Lung (tissue), 12 donors: Measurements from ENCODE around the gene EIF2D. TPM values are rescaled to one million over a fixed set of nuclear protein-coding genes. Genes with fewer than 3 reads are reported as not detected.
"Not testable (repeated sequence)": the region's sequence is repeated elsewhere in the genome, so short reads cannot be mapped to it uniquely, and the experiment has no call there.

Source experiments
- ATAC-seq: fragments of 200-7000 bp; cut with Tn5 transposase; one replicate; pipeline ENCODE4 v1.9.1; 2020; ENCODE audit warnings: moderate number of reproducible peaks; ENCODE audit not compliant: insufficient read depth, low FRiP score
- DNase-seq, 3 donors: peaks; one replicate each; pipeline ENCODE4 v3.0.0-alpha.2; 2013 to 2017
- H3K27ac ChIP-seq, 2 donors: one replicate each; pipeline ENCODE4 v1.5.1; 2013; ENCODE audit warnings: mild to moderate bottlenecking in 2 of 2, moderate library complexity in 2 of 2, control low read depth in 1 of 2, inconsistent platforms in 1 of 2, low read depth in 1 of 2, low read length in 1 of 2
- H3K27me3 ChIP-seq, 3 donors: one replicate each; pipeline ENCODE4 v1.5.1; 2013; ENCODE audit warnings: low read length in 2 of 3; ENCODE audit not compliant: control insufficient read depth in 3 of 3, insufficient read depth in 3 of 3
- H3K36me3 ChIP-seq, 4 donors: one replicate each; pipeline ENCODE4 v1.5.1; 2013; ENCODE audit warnings: low read length in 4 of 4, mild to moderate bottlenecking in 1 of 4, moderate library complexity in 1 of 4; ENCODE audit not compliant: control insufficient read depth in 4 of 4, insufficient read depth in 4 of 4
- H3K4me1 ChIP-seq, 5 donors: one replicate each; pipeline ENCODE4 v1.5.1; 2013; ENCODE audit warnings: low read length in 5 of 5, mild to moderate bottlenecking in 2 of 5, moderate library complexity in 1 of 5; ENCODE audit not compliant: control insufficient read depth in 5 of 5, insufficient read depth in 5 of 5
- H3K4me3 ChIP-seq: one replicate; pipeline ENCODE4 v1.5.1; 2013; ENCODE audit warnings: mild to moderate bottlenecking, control low read depth, moderate library complexity
- H3K9ac ChIP-seq, 2 donors: one replicate each; pipeline ENCODE4 v1.5.1; 2013; ENCODE audit warnings: low read length in 2 of 2, control low read depth in 1 of 2; ENCODE audit not compliant: insufficient read depth in 1 of 2
- H3K9me3 ChIP-seq, 4 donors: one replicate each; pipeline ENCODE4 v1.5.1; 2013; ENCODE audit warnings: low read length in 3 of 4, mild to moderate bottlenecking in 1 of 4, moderate library complexity in 1 of 4; ENCODE audit not compliant: control insufficient read depth in 4 of 4, insufficient read depth in 3 of 4
- CTCF ChIP-seq: IDR thresholded peaks from 2 replicates; pipeline ENCODE4 v1.5.1; 2012; ENCODE audit warnings: mild to moderate bottlenecking; ENCODE audit errors: control extremely low read depth, extremely low read depth
- WGBS, 2 donors: extraction: QIAGEN DNeasy Blood & Tissue Kit; methylation state at CpG; one replicate each; pipeline ENCODE4 v1.1.7; 2013; 5-methylcytosine and 5-hydroxymethylcytosine counted together
- polyA plus RNA-seq, 2 donors: library from polyadenylated mRNA; stranded (reverse); fragments of 200-250 nt; gene quantifications; one replicate each; pipeline ENCODE4 v1.2.1, GENCODE V29; 2013
- total RNA-seq, 2 donors: library from RNA; depleted of rRNA in 1 of 2; stranded (reverse); fragments of >200 nt in 1 of 2; gene quantifications; one replicate each; pipeline ENCODE4 v1.2.1, GENCODE V29; 2014 to 2021
- donor health status: control.
- donor health status: control.
- donor health status: Bipolar disorder and iron deficiency.
- donor health status: healthy.
- donor health status: DM: yes; HTN: yes; CAD: no.

Gene EIF2D
- total and polyA plus RNA-seq, 4 donors = 27.7 to 78.9 (median 43.2) TPM

GRCh38 chr1:206582537-206582936 is 29.7 kb downstream of the EIF2D start:
- no peak for TF ChIP-seq CTCF
- DNase-seq (no peak), ATAC-seq (no peak)
- Histone ChIP-seq H3K4me3 (no peak overlapping the region), H3K27ac (no peak overlapping the region), H3K36me3 (peaks cover 0 to 24% (median 5%) of the 10 kb centered on the region in 4 donors), H3K27me3 (no peaks in the 10 kb centered on the region), H3K9ac (no peak overlapping the region), H3K9me3 (no peaks in the 10 kb centered on the region), H3K4me1 (peaks cover 0 to 15% (median 0%) of the 10 kb centered on the region in 5 donors)
- 87 to 90% methylated on average over 5 of the region's 5 CpGs for WGBS, 2 donors

GRCh38 chr1:206581571-206581981 is 30.7 kb downstream of the EIF2D start:
- Histone ChIP-seq H3K36me3 (peaks cover 0 to 18% (median 2%) of the 10 kb centered on the region in 4 donors), H3K9me3 (no peaks in the 10 kb centered on the region), H3K9ac (no peak overlapping the region), H3K4me3 (no peak overlapping the region), H3K27ac (no peak overlapping the region), H3K4me1 (peaks cover 0 to 15% (median 0%) of the 10 kb centered on the region in 5 donors), H3K27me3 (no peaks in the 10 kb centered on the region)
- no peak for TF ChIP-seq CTCF
- ATAC-seq = no peak
- 26 to 41% methylated on average over 10 of the region's 10 CpGs for WGBS, 2 donors
- DNase-seq = peak in 1 of 3 donors; percentile 28

- not testable (repeated sequence) for H3K4me3 ChIP-seq, ATAC-seq, H3K27ac ChIP-seq, DNase-seq, H3K9ac ChIP-seq, H3K27me3 ChIP-seq, H3K9me3 ChIP-seq
- Histone ChIP-seq H3K4me1 (peaks cover 0 to 16% (median 0%) of the 10 kb centered on the region in 5 donors), H3K36me3 (peaks cover 0 to 15% (median under 1%) of the 10 kb centered on the region in 4 donors)
- WGBS, 2 donors = 88 to 95% methylated on average over 7 of the region's 7 CpGs
Observed at GRCh38 chr1:206581114-206581497, 31.2 kb downstream of the EIF2D start.

GRCh38 chr1:206580438-206581113 is 31.7 kb downstream of the EIF2D start:
- H3K4me1 ChIP-seq = peaks cover 0 to 19% (median 0%) of the 10 kb centered on the region in 5 donors

More at GRCh38 chr1:206580438-206581113, 31.7 kb downstream of the EIF2D start:
- Histone ChIP-seq H3K27me3 (no peaks in the 10 kb centered on the region), H3K9ac (no peak overlapping the region), H3K9me3 (no peaks in the 10 kb centered on the region), H3K27ac (peak overlapping the region in 1 of 2 donors; percentile 85), H3K4me3 (no peak overlapping the region), H3K36me3 (peaks cover 0 to 10% (median 0%) of the 10 kb centered on the region in 4 donors)
- ATAC-seq (no peak), DNase-seq (no peak)
- WGBS, 2 donors = 90% methylated on average over 8 of the region's 8 CpGs
- no peak for TF ChIP-seq CTCF
